GM21529 (cell line): ENCODE measurements around the gene RAB27B.

Experiments used
- ATAC-seq: cut with Tn5 transposase; IDR thresholded peaks from one replicate; pipeline ENCODE4 v1.9.1; 2021; ENCODE audit not compliant: unreplicated experiment

Gene RAB27B

DNA sequence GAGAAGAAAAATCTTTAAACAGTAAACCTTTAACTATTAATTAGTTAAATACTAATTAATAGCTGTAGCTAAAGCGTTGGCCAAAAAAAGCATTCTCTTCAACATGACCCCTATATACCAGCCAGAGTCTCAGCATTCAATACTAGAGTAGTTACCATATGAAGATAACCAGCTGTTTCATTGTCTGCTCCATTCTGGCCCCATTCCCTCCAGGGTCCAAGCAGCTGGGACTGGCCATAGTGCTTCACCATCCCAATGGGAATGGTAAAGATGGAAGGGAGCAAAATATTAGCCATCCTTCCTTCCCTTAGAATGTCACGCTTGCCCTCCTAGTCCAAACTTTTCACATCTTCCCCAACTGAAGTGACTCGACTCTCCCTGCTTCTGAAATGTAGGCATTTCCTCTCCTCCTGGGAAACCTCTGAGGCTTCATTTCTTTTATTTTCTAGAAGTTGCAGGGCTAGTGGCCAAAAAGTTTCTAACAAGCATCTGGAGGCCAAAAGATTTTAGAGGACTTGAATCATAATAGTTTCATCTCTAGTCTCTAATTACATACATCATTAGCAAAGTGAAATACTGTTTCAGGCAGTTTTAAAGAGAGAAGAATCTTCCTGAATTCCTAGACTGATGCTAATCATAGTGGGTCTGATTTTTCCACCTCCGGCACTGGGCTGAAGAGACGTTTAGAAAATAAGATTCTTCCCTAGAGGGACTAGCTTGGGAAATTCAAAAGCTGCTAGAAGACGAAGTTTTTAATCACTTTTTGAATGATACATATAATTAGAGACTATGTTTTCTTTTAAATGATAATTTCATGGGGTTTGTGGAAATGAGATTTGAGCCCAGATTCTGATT, 78.3 kb downstream of the RAB27B start:
- no peak for ATAC-seq

DNA sequence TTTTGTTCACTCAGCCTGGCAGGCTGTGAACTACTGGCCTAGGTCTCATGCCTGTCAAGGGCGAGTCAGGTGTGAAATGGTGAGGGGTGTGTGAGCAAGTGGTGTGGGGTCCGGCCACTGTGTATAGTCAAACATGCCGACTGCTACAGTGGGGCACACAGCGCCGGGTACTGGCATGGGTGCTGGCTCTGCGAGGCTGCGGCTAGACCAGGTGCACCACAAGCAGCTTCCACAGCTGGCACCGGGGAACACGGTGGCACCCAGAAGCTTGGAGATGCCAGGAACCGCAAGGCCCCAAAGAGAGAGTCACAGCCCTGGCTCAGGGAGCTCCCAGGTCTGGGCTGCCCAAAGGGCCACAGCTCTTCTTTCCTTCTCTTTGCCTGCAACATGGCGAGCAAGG, 81.3 kb downstream of the RAB27B start:
- ATAC-seq, result no peak

DNA sequence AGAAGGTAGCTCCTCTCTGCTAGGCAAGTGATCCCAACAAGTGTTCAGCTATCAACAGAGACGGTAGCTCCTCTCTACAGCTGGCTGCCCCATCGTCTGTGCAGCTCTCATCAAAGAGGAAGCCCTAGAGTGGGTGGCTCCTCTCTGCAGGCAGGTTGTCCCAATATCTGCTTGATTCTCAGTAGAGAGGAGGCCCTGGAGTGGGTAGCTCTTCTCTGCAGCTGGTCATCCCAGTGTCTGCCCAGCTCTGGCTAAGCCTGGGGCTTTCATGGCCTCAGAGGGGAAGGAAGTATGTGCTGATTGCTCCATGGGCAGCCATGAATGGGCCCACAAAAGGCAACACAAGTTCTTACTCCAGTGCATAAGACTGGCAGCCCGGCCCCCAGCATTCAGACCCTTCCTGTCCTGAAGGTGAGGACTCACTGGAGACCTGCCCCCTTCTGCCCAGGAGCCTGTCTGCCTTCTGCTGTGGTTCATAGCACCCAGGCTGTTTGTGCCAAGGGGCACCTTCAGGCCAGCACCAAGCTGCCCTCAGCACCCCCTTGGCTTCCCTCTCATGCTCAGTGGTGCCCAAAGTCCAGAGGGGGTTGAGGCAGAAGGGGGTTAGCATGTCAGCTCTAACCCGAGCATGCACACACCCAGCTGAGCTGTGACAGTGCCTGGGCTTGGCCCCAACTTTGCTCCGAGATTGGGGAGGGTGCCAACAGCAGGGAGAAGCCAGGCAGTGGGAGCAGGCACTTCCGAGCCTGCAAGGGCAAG, 82.1 kb downstream of the RAB27B start:
- no peak for ATAC-seq

DNA sequence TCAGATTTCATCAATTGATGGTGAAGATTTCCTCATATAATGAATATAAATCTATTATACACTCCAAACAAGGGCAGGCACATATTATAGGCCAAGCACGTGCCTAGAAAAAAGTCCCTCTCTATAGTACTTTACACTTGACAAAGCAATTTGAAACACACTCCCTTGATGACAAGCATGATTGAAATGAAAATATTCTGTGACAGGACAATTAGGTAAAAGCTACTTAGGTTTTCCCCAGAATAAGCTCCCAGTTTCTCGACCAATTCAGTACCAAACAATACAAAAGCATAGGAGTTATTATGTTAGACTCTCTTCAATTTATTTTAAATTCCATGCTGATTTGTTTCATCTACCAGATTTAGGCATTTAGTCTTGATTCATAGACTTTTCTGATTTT, 83.3 kb downstream of the RAB27B start:
- no peak for ATAC-seq

DNA sequence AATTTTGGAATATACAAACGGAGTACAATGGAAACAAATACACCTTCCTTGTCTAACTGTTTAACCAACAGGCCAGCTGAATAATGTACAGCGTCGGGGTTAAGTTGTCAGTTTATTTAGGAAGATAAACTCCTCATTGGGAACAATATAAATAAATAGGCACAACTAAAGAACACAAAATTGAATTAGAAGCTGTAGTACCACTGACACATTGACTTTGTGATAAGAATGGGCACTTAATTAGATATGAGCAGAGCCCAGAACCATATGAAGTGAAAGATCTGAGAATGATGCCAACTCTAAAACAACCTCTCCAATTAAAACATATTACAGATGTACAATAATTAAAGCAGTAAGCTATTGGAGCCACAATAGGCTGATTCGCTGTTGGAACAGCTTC, 86.5 kb downstream of the RAB27B start:
- ATAC-seq, result no peak

DNA sequence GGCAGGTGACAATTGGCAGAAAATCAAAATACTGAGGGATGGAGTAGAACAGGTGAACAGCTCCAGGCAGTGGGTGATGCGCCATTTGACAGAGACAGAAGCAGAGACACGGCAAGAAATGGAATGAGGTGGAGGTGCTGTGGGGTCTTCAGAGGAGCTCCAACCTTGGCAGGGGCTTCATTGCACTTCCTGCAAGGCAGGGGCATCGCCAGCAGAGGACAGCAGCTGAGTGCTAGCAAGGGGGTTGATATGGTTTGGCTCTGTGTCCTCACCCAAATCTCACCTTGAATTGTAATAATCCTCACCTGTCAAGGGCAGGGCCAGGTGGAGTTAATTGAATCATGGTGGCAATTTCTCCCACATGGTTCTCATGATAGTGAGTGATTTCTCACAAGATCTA, 88.2 kb downstream of the RAB27B start:
- no peak for ATAC-seq

DNA sequence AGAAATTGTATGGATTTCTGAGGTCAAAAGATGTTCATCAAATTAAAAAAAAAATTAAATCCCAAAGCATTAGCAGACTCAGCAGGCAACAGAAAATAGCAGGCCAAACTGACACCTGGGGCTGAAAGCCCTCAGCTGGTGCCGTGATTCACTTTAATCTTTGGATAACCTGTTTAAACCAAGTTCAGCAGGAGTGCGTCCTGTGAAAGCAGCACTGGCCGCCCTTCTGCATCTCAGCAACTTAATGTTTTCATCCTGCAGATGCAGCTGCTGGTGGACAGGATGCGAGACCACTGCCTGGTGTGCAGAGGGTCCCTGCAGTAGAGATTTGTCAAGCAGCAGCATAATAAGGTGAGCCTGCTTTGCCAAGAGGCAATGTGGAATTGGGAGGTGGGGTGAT, 89.8 kb downstream of the RAB27B start:
- no peak for ATAC-seq

DNA sequence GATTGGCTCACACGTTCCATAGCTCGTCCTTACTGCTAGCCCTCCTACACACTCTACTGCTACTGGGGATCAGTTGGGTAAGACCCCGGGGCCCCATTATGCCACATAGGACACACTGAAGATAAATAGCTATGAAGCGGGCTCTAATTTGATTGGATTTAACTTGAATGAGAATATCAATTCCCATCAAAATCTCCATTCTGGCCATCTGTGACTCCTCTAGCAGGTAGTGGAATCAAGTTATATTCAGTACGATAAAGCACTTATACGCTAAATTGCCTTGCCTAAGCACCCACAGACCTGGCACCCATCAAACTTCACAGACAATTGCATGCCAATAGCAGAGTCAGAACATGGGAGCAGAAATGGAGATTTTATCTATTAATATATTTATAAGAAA, 91.1 kb downstream of the RAB27B start:
- ATAC-seq, result no peak

DNA sequence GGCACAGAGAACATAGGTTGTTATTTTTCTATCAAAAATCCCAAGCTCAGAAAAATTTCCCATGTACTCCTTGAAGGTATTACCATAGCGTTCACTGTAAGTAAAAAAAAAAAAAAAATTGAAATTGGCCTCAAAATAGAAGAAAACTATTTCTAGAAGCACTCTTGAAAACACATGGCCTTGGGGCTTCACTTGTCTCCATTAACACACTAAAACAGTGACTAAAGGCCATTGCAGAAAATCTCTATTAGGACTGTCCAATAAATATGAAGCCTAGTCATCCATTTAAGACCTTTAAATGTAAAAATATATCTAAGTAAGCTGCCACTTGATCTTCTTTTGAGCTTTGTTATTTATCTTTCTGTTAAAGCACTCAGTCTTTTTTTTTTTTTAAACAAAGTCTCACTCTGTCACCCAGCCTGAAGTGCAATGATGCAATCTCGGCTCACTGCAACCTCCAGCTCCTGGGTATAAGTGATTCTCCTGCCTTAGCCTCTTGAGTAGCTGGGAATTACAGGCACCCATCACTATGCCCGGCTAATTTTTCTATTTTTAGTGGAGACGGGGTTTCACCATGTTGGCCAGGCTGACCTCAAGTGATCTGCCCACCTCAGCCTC, 95.2 kb downstream of the RAB27B start:
- ATAC-seq, result no peak

DNA sequence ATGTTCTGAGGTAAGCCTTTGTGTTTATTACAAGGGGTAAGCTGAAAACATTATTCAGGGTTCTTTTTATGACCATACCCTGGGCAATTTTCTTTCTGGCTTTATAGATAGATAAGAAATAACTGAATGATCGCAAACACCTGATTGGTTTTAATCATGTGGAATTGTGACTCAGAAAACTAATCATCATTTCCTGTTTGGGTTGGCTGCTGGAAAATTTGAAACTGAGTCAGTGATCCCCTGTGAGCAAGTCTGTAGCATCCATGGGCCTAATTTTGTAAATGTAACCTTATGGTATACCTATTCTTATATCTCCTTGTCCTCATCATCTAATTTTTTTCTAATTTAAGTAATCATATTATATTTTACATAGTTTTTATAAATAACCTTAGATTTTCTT, 96.7 kb downstream of the RAB27B start:
- ATAC-seq, result no peak

DNA sequence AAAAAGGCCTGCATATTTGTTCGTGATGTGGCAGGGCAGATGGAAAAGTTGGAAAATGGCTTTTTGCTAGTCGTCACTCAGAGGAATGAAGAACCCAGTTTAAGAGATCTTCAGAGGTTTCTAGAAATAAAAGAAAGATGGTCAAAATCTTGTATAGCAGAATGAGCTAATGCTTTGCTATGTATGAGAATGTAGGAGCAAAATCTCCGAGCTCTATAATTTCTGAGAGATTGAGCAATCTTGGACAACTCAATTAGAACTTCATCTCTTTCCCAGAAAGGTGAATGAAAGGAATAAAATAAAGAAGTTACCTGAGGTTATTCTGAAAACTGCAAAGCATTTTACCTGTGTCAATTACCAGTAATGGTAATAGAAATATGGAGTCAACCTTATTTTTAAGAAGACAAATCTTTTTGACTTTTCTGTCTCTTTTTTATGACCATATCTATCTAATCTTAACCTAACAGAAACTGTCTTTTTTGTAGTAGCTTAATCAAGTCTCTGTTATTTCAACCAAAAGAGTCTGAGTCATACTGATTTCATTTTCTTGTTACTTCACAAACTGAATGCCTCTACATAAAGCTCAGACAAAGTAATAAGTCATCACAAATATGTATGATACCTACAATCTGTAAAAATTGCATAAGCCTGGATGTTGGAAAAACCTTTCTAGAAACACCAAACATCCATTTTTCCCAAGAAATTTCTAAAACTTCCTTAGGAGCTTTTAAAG, 98.5 kb downstream of the RAB27B start:
- no peak for ATAC-seq

DNA sequence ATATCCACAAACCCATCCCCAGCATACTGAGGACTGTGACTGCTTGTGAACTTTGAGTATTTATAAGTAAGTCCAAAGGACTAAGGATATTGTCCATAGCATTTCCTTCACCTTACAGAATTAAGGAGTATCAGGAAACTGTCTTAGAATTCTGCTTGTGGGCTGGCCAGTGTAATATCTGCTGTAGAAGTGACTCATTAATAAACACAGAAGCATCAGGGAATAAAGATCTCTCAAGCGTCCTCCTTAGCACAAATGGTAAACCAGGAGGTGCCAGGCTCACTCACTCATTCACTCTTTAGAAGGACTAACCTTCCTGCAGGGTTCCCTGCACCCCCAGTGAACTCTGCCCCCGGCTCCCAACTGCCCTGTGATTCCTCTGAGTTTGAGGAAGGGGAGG, 100.0 kb downstream of the RAB27B start:
- no peak for ATAC-seq

DNA sequence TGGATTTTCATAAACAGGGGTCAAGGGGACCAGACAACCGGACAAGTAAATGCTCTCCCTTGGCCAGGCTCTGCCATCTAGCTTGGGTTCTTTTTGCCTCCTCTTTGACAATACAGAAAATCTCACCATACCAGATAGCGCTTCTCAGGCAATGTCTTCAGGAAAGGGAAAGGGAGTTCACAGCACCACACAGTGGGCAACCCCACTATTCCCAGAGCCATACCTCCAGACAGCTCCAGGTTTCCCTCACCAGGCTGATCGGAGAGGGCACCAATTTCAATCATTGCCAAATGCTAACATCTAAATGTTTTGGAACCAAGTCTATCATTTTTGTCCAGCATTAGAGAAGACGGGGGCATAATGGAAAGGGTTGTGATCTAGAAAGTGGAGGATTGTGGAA, 102.9 kb downstream of the RAB27B start:
- no peak for ATAC-seq

DNA sequence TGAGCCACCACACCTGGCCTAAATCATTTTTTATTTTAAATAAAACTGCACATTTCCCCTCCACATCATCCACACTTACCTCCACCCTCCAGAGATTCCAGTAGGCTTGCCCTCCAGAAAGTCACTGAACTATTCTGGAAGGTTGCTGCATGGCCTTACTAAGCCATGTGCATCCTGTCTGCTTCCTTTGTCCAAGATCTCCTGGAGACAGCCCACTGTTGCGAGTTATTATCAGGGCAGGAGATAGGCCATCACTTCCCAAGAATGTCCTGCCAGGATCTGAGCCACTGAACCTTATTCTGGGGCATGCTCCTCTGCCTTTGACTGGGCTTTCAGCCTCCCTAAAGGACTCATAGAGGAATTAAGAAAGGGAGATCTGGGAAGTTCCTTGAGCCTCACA, 104.2 kb downstream of the RAB27B start:
- ATAC-seq, result no peak

DNA sequence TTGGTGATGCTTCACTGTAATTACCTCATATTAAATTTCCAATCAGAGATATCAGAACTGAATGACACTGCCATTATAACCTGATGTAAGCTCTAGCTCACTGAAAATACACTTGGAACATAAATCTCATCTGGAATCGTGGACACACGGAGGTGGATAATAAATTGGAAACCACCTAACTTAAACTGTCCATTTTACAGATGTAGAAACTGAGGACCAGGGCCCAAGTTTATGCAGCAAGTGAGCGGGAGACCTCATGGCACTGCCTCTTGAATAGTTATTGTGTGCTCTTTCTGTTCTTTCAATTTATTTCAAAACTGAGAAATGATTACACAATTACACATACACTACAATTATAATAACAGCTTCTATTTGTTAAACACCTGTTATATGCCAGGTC, 110.2 kb downstream of the RAB27B start:
- ATAC-seq, result no peak

DNA sequence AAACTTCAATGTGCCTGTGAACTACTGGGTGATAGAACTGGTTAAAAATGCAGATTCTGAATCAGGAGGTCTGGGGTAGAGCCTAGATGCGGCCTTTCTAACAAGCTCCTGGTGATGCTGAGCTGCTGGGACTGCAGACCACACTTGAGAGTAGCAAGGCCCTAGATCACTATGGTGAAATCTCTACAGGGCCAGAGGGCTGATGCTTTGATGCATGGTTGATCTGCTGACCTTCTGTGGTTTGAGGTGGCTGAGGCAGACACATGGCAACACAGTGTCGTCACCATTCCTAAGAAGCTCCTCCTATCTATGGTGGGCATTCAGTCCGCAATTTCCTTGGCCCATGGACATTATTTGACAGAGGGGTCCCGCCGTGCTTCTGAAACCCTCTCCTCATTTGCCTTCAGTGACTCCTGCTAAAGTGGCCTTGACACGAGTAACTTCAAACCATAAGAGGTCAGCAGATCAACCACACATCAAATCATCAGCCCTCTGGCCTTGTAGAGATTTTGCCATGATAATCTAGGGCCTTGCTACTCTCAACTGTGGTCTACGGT, 111.2 kb downstream of the RAB27B start:
- ATAC-seq, result no peak

DNA sequence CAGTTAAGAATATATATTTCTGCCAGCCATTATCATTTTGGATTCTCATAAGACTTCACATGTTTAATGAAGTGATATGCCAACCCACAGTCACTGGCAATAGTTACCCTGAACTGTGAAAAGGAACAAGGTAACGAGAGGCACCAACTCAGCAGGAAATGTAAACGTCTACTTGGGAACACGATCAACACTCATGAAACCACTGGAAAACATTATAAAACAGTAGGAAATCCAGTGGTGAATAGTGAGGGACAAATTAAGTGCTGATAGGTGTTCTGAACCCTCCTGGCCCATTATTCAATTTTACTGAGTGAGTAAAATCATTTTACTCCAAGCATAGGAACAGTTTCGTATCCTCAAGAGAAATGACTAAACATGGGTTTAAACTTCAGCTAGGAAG, 113.9 kb downstream of the RAB27B start:
- no peak for ATAC-seq

DNA sequence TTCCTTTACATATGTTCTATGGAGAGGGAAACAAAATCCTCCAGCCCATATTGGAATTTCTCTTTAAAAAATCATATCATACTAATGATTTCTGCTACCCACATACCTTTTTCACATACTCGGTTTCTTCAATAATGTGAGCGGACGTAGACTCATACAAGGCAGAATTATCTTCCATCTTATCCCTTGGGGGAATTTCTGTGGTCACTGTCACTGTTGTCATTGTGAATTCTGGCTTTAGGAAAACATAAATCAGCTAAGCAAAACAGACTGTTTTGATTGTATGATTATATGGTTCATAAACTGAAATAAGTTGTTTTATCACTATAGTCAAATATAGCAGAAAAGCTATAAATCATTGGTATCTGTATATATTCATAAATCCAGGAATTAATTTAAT, 114.3 kb downstream of the RAB27B start:
- no peak for ATAC-seq
